Frontal cortex (tissue), 4 donors: Measurements from ENCODE around the gene ARHGAP26. TPM values are rescaled to one million over a fixed set of nuclear protein-coding genes. Genes with fewer than 3 reads are reported as not detected.
A peak's percentile ranks its signal among the peaks of the same experiment; 100 is the strongest.

Experiments used
- DNase-seq, 2 donors: peaks; one replicate each; pipeline ENCODE4 v3.0.0; 2012; ENCODE audit warnings: low spot score in 2 of 2
- FAIRE-seq: peaks from 2 replicates; lab custom pipeline; 2012; peaks lifted over from hg19 to GRCh38; lab: Jason Lieb, UNC
- total RNA-seq: library from RNA; depleted of rRNA; stranded (reverse); fragments of >200 nt; gene quantifications from one replicate; pipeline ENCODE4 v1.2.3, GENCODE V29; 2014
- donor health status: control.
- donor health status: control.
- donor health status: control.

Gene ARHGAP26
- total RNA-seq: 7.3 TPM

GRCh38 chr5:142769793-142770649 lies at the start of gene ARHGAP26:
Gene ARHGAP26 (plus strand): TSS chr5:142770377. CDS start chr5:142770762, 385 bp downstream.
- DNase-seq (peak; percentile 90 to 93), FAIRE-seq (no peak)

GRCh38 chr5:142720641-142721271 lies 49.4 kb upstream of the ARHGAP26 start:
- DNase-seq: no peak
- FAIRE-seq: no peak

GRCh38 chr5:142722146-142722545 lies 48.0 kb upstream of the ARHGAP26 start:
- DNase-seq (no peak), FAIRE-seq (no peak)

GRCh38 chr5:142722896-142723295 lies 47.3 kb upstream of the ARHGAP26 start:
- DNase-seq (no peak), FAIRE-seq (no peak)

GRCh38 chr5:142724821-142725220 lies 45.4 kb upstream of the ARHGAP26 start:
- FAIRE-seq (no peak), DNase-seq (no peak)

GRCh38 chr5:142725231-142726187 lies 44.7 kb upstream of the ARHGAP26 start:
- FAIRE-seq: no peak
- DNase-seq: no peak

GRCh38 chr5:142726188-142726731 lies 43.9 kb upstream of the ARHGAP26 start:
- FAIRE-seq: no peak
- DNase-seq: no peak

- no peak for DNase-seq
- no peak for FAIRE-seq
These were observed 42.5 kb upstream of the ARHGAP26 start for GRCh38 chr5:142727735-142728047.

- DNase-seq: no peak
These were observed 34.6 kb upstream of the ARHGAP26 start for GRCh38 chr5:142735323-142736246.

GRCh38 chr5:142736247-142736632 lies 33.9 kb upstream of the ARHGAP26 start:
- DNase-seq (no peak), FAIRE-seq (no peak)

More at GRCh38 chr5:142735323-142736246, 34.6 kb upstream of the ARHGAP26 start:
- FAIRE-seq: no peak

GRCh38 chr5:142737179-142737578 lies 33.0 kb upstream of the ARHGAP26 start:
- FAIRE-seq: no peak
- DNase-seq: no peak

GRCh38 chr5:142740474-142741242 lies 29.5 kb upstream of the ARHGAP26 start:
- no peak for DNase-seq
- FAIRE-seq: no peak

GRCh38 chr5:142743592-142744441 lies 26.4 kb upstream of the ARHGAP26 start:
- FAIRE-seq: no peak

GRCh38 chr5:142745268-142745667 lies 24.9 kb upstream of the ARHGAP26 start:
- DNase-seq (no peak), FAIRE-seq (no peak)

More at GRCh38 chr5:142743592-142744441, 26.4 kb upstream of the ARHGAP26 start:
- DNase-seq: no peak

- FAIRE-seq: no peak
- no peak for DNase-seq
These were observed 23.4 kb upstream of the ARHGAP26 start for GRCh38 chr5:142746532-142747433.

GRCh38 chr5:142748132-142748531 lies 22.0 kb upstream of the ARHGAP26 start:
- FAIRE-seq: no peak
- no peak for DNase-seq
